ENCODE results near the gene PDC.

Gene PDC

GRCh38 chr1:186461014-186461413 lies at the start of gene PDC:
Gene PDC, minus strand, starts transcription at chr1:186461114. Its CDS starts 11,655 bp downstream, at chr1:186449459.
- TF ChIP-seq ZNF384 (IDR thresholded peaks at IDR 0.05) (no peak), LEF1 (IDR thresholded peaks at IDR 0.05; ENCODE audit: borderline replicate concordance) (no peak), TARDBP (IDR thresholded peaks at IDR 0.05) (no peak), SP1 (IDR thresholded peaks at IDR 0.05) (no peak)
- CTCF ChIA-PET, result no interaction called here
- DNase-seq (ENCODE audit: extremely low spot score), result no peak
- POLR2A ChIA-PET, result no interaction called here

DNA sequence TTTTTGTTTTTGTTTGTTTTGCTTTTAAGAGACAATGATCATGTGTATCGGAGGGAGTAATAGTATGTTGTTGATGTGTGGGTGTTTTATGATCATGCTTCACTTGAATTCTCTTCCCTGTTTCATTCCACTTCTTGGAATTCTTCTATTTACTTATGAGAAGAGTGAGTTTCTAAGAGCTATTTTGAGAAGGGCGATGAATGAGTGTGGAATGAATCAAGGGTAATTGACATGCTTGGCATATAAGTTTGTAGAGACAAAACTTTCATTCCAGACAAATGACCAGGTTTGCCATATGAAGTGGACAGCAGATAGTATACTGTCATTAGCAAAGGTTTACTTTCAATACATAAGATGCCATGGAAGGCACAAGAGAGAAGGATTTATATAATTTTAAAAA lies 42.3 kb upstream of the PDC start:
- CTCF ChIA-PET, result no interaction called here
- POLR2A ChIA-PET, result no interaction called here
- no peak for DNase-seq (ENCODE audit: extremely low spot score)
- TF ChIP-seq ELF4 (IDR thresholded peaks at IDR 0.05) (no peak), TARDBP (IDR thresholded peaks at IDR 0.05) (no peak), CTBP1 (IDR thresholded peaks at IDR 0.05; ENCODE audit: borderline replicate concordance) (no peak), ZNF384 (IDR thresholded peaks at IDR 0.05) (no peak), BHLHE40 (IDR thresholded peaks at IDR 0.05; ENCODE audit: borderline replicate concordance) (no peak), FOXM1 (IDR thresholded peaks at IDR 0.05; ENCODE audit: borderline replicate concordance) (no peak), FOXA1 (IDR thresholded peaks at IDR 0.05) (no peak), PKNOX1 (IDR thresholded peaks at IDR 0.05) (no peak), HDGF (IDR thresholded peaks at IDR 0.05; ENCODE audit: borderline replicate concordance) (no peak), L3MBTL2 (conservative IDR thresholded peaks at IDR 0.05) (no peak), FOXK2 (IDR thresholded peaks at IDR 0.05) (no peak), SP1 (IDR thresholded peaks at IDR 0.05) (no peak), SUZ12 (IDR thresholded peaks at IDR 0.05) (no peak), LEF1 (IDR thresholded peaks at IDR 0.05; ENCODE audit: borderline replicate concordance) (no peak)

DNA sequence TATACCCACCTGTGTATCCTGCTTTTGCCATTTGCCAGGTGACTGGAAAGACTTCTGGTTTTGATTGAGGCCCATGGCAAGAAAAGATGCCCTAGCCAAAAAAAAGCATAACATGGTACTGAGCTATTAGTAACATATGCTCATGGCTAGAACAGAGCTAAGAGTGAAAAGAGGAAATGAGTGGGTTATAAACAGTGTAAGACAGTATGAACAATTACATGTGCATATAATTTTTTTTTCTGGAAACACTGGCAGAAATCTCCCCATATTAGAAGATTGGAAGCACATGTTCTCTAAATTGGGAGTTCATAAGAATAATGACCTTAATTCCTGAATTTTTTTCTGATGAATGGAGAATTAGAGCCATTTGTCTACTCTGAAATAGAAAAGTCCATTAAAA lies 41.2 kb upstream of the PDC start:
- ChIA-PET POLR2A (no interaction called here), CTCF (interaction anchor here (0.6 to 0.7 kb wide), 2 partner anchors 20 to 832 kb away, joined by 8 to 9 read pairs; no protein-coding TSS in a partner anchor)
- DNase-seq (ENCODE audit: extremely low spot score), result no peak
- TF ChIP-seq SP1 (IDR thresholded peaks at IDR 0.05), result no peak
- TF ChIP-seq ELF4 (IDR thresholded peaks at IDR 0.05), result no peak
- no peak for TF ChIP-seq PKNOX1 (IDR thresholded peaks at IDR 0.05)
- TF ChIP-seq L3MBTL2 (conservative IDR thresholded peaks at IDR 0.05), result no peak
- TF ChIP-seq HDGF (IDR thresholded peaks at IDR 0.05; ENCODE audit: borderline replicate concordance), result no peak
- no peak for TF ChIP-seq FOXM1 (IDR thresholded peaks at IDR 0.05; ENCODE audit: borderline replicate concordance)
- TF ChIP-seq FOXA1 (IDR thresholded peaks at IDR 0.05), result no peak
- TF ChIP-seq ARNT (IDR thresholded peaks at IDR 0.05), result no peak
- TF ChIP-seq FOXK2 (IDR thresholded peaks at IDR 0.05), result no peak
- no peak for TF ChIP-seq SUZ12 (IDR thresholded peaks at IDR 0.05)
- no peak for TF ChIP-seq NFRKB (IDR thresholded peaks at IDR 0.05)
- no peak for TF ChIP-seq TARDBP (IDR thresholded peaks at IDR 0.05)
- TF ChIP-seq ZNF384 (IDR thresholded peaks at IDR 0.05), result no peak

DNA sequence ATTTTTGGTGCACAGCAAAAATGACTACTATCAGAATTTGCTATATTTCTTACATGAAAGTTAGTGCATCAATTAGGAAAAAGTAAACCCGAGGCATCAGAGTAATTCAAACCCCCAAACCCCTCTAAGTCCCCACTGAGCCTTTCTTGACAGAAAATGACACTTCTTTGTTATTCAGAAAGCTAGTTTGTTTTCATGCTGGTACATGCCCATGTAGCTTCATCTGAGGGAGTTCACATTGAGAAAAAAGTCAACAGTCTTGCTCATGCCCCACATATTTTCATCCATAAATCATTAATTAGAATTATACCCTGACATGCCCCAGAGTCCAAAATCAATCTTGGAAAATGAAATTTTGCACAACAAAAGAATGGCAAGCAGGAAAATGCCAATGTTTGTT lies 39.9 kb upstream of the PDC start:
- POLR2A ChIA-PET, result no interaction called here
- CTCF ChIA-PET, result no interaction called here
- no peak for TF ChIP-seq FOXA1 (IDR thresholded peaks at IDR 0.05)
- TF ChIP-seq L3MBTL2 (conservative IDR thresholded peaks at IDR 0.05), result no peak
- no peak for TF ChIP-seq TARDBP (IDR thresholded peaks at IDR 0.05)
- no peak for TF ChIP-seq NFRKB (IDR thresholded peaks at IDR 0.05)
- no peak for TF ChIP-seq BHLHE40 (IDR thresholded peaks at IDR 0.05; ENCODE audit: borderline replicate concordance)
- TF ChIP-seq PKNOX1 (IDR thresholded peaks at IDR 0.05), result no peak
- no peak for TF ChIP-seq LEF1 (IDR thresholded peaks at IDR 0.05; ENCODE audit: borderline replicate concordance)
- TF ChIP-seq FOXM1 (IDR thresholded peaks at IDR 0.05; ENCODE audit: borderline replicate concordance), result no peak
- no peak for TF ChIP-seq ARNT (IDR thresholded peaks at IDR 0.05)
- no peak for DNase-seq (ENCODE audit: extremely low spot score)

GRCh38 chr1:186499571-186499970 lies 38.7 kb upstream of the PDC start:
- DNase-seq (ENCODE audit: extremely low spot score), result no peak
- TF ChIP-seq PKNOX1 (IDR thresholded peaks at IDR 0.05), result no peak
- no peak for TF ChIP-seq HDGF (IDR thresholded peaks at IDR 0.05; ENCODE audit: borderline replicate concordance)
- TF ChIP-seq ARNT (IDR thresholded peaks at IDR 0.05), result no peak
- TF ChIP-seq CTBP1 (IDR thresholded peaks at IDR 0.05; ENCODE audit: borderline replicate concordance), result no peak
- no peak for TF ChIP-seq SUZ12 (IDR thresholded peaks at IDR 0.05)
- no peak for TF ChIP-seq SP1 (IDR thresholded peaks at IDR 0.05)
- no peak for TF ChIP-seq BHLHE40 (IDR thresholded peaks at IDR 0.05; ENCODE audit: borderline replicate concordance)
- TF ChIP-seq L3MBTL2 (conservative IDR thresholded peaks at IDR 0.05), result no peak
- TF ChIP-seq FOXM1 (IDR thresholded peaks at IDR 0.05; ENCODE audit: borderline replicate concordance), result no peak
- TF ChIP-seq ELF4 (IDR thresholded peaks at IDR 0.05), result no peak
- no peak for TF ChIP-seq LEF1 (IDR thresholded peaks at IDR 0.05; ENCODE audit: borderline replicate concordance)
- ChIA-PET POLR2A (no interaction called here), CTCF (no interaction called here)

DNA sequence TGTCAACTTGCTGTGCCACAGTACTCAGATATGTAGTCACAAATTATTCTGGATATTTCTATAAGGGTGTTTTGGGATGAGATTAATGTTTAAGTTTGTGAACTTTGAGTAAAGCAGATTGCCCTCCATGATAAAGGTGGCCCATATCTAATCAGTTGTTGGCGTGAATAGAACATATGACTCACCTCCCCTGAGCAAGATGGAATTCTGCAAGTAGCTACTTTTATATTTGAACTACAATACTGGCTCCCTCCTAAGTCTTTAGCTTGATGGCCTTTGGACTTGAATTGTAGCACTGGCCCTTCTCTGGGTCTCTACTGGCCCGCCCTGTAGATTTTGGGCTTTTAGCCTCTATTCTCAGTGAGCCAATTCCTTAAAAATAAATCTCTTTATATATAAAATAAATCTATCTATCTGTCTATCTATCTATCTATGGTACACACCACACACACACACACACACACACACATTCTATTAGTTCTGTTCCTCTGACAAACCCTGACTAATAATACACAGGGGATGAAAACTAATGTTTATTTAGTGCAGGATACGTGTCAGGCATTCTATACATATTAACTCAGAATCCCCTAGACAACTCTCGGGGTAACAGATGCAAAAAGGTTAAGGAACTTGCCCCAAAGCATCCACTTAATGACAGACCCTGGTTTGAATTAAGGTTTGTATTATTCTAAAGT lies 37.9 kb upstream of the PDC start:
- DNase-seq (ENCODE audit: extremely low spot score), result no peak
- TF ChIP-seq ZNF384 (IDR thresholded peaks at IDR 0.05), result no peak
- TF ChIP-seq ARNT (IDR thresholded peaks at IDR 0.05), result no peak
- no peak for TF ChIP-seq HDGF (IDR thresholded peaks at IDR 0.05; ENCODE audit: borderline replicate concordance)
- no peak for TF ChIP-seq PKNOX1 (IDR thresholded peaks at IDR 0.05)
- no peak for TF ChIP-seq FOXM1 (IDR thresholded peaks at IDR 0.05; ENCODE audit: borderline replicate concordance)
- TF ChIP-seq FOXA1 (IDR thresholded peaks at IDR 0.05), result no peak
- no peak for TF ChIP-seq TARDBP (IDR thresholded peaks at IDR 0.05)
- no peak for TF ChIP-seq BHLHE40 (IDR thresholded peaks at IDR 0.05; ENCODE audit: borderline replicate concordance)
- no peak for TF ChIP-seq L3MBTL2 (conservative IDR thresholded peaks at IDR 0.05)
- no peak for TF ChIP-seq FOXK2 (IDR thresholded peaks at IDR 0.05)
- no peak for TF ChIP-seq SUZ12 (IDR thresholded peaks at IDR 0.05)
- TF ChIP-seq CTBP1 (IDR thresholded peaks at IDR 0.05; ENCODE audit: borderline replicate concordance), result no peak
- TF ChIP-seq ELF4 (IDR thresholded peaks at IDR 0.05), result no peak
- ChIA-PET POLR2A (no interaction called here), CTCF (no interaction called here)

All from HEK293T (cell line).